ENCODE data around the gene VTI1A.

GRCh38 chr10:112663234-112664125 lies 216.5 kb downstream of the VTI1A start:
- TF ChIP-seq CTCF (IDR thresholded peaks at IDR 0.05): no peak
- TF ChIP-seq POLR2A (IDR thresholded peaks at IDR 0.05): no peak
